Astrocyte (in vitro differentiated cells and primary cell): ENCODE results near the gene BCAS1. TPM values are rescaled to one million over a fixed set of nuclear protein-coding genes. Genes with fewer than 3 reads are reported as not detected.

ENCODE experiments used
- DNase-seq: peaks from one replicate; pipeline ENCODE4 v3.0.0-alpha.2; 2010; ENCODE audit warnings: low read depth
- FAIRE-seq: peaks from 2 replicates; lab custom pipeline; 2011; peaks lifted over from hg19 to GRCh38; lab: Jason Lieb, UNC
- H2AFZ ChIP-seq: 2 replicates; pipeline ENCODE4 v1.6.0; 2012; ENCODE audit warnings: low read depth, low read length, inconsistent platforms
- H3K27ac ChIP-seq: 2 replicates; pipeline ENCODE4 v1.5.1; 2011; ENCODE audit warnings: low read depth, low read length, inconsistent platforms
- H3K27me3 ChIP-seq: 2 replicates; pipeline ENCODE4 v1.6.0; 2011; ENCODE audit warnings: low read length, inconsistent platforms; ENCODE audit not compliant: insufficient read depth
- H3K36me3 ChIP-seq: 2 replicates; pipeline ENCODE4 v1.5.1; 2011; ENCODE audit warnings: low read length, inconsistent platforms; ENCODE audit not compliant: insufficient read depth
- H3K4me1 ChIP-seq: 2 replicates; pipeline ENCODE4 v1.5.1; 2011; ENCODE audit warnings: low read length, inconsistent platforms; ENCODE audit not compliant: insufficient read depth
- H3K4me2 ChIP-seq: 2 replicates; pipeline ENCODE4 v1.6.0; 2012; ENCODE audit warnings: low read length, inconsistent platforms
- H3K4me3 ChIP-seq: 2 replicates; pipeline ENCODE4 v1.5.1; 2011; ENCODE audit warnings: low read depth, mild to moderate bottlenecking, low read length, inconsistent platforms; ENCODE audit not compliant: insufficient read depth
- H3K79me2 ChIP-seq: 2 replicates; pipeline ENCODE4 v1.6.0; 2012; ENCODE audit warnings: mild to moderate bottlenecking, low read length, inconsistent platforms; ENCODE audit not compliant: insufficient read depth
- H3K9ac ChIP-seq: 2 replicates; pipeline ENCODE4 v1.6.0; 2012; ENCODE audit warnings: mild to moderate bottlenecking, low read length, inconsistent platforms
- H3K9me3 ChIP-seq: 2 replicates; pipeline ENCODE4 v1.5.1; 2012; ENCODE audit warnings: low read depth, mild to moderate bottlenecking, low read length, inconsistent platforms; ENCODE audit not compliant: insufficient read depth
- H4K20me1 ChIP-seq: 2 replicates; pipeline ENCODE4 v1.6.0; 2012; ENCODE audit warnings: low read length, inconsistent platforms; ENCODE audit not compliant: insufficient read depth
- H3K27ac Mint-ChIP-seq: one replicate; pipeline ENCODE4 v1.8.0; 2021; ENCODE audit warnings: mild to moderate bottlenecking, mixed read lengths; ENCODE audit not compliant: unreplicated experiment
- H3K27me3 Mint-ChIP-seq: one replicate; pipeline ENCODE4 v1.8.0; 2021; ENCODE audit warnings: low read depth, mixed read lengths; ENCODE audit not compliant: unreplicated experiment
- H3K36me3 Mint-ChIP-seq: one replicate; pipeline ENCODE4 v1.8.0; 2021; ENCODE audit warnings: low read depth, mixed read lengths; ENCODE audit not compliant: unreplicated experiment
- H3K4me1 Mint-ChIP-seq: one replicate; pipeline ENCODE4 v1.8.0; 2021; ENCODE audit warnings: low read depth, mixed read lengths; ENCODE audit not compliant: unreplicated experiment
- H3K4me3 Mint-ChIP-seq: one replicate; pipeline ENCODE4 v1.8.0; 2021; ENCODE audit warnings: mild to moderate bottlenecking, moderate library complexity, mixed read lengths; ENCODE audit not compliant: unreplicated experiment
- H3K9me3 Mint-ChIP-seq: one replicate; pipeline ENCODE4 v1.8.0; 2021; ENCODE audit warnings: mild to moderate bottlenecking, mixed read lengths; ENCODE audit not compliant: unreplicated experiment
- CTCF ChIP-seq: IDR thresholded peaks from 2 replicates; pipeline ENCODE4 v1.5.1; 2011; ENCODE audit warnings: low read depth, mild to moderate bottlenecking, inconsistent platforms, low read length, moderate library complexity; ENCODE audit not compliant: insufficient read depth
- EZH2 ChIP-seq: IDR thresholded peaks from 2 replicates; pipeline ENCODE4 v1.6.1; 2012; ENCODE audit warnings: mild to moderate bottlenecking, low read length, inconsistent platforms; ENCODE audit not compliant: insufficient read depth
- total RNA-seq: library from RNA; stranded (reverse); gene quantifications from 2 replicates; pipeline ENCODE4 v1.2.1, GENCODE V29; 2021

Gene BCAS1
- total RNA-seq, 1 donor from 2014 or later = not detected

- Mint-ChIP-seq H3K9me3 (no peaks in the 10 kb centered on the region), H3K27ac (peak overlapping the region; percentile 48), H3K36me3 (no peaks in the 10 kb centered on the region), H3K4me1 (peaks cover 12% of the 10 kb centered on the region), H3K27me3 (no peaks in the 10 kb centered on the region), H3K4me3 (no peak overlapping the region)
- Histone ChIP-seq H3K36me3 (no peaks in the 10 kb centered on the region), H3K9me3 (no peaks in the 10 kb centered on the region), H3K9ac (no peak overlapping the region), H3K27me3 (no peaks in the 10 kb centered on the region), H3K4me1 (no peaks in the 10 kb centered on the region), H3K4me3 (no peak overlapping the region), H3K79me2 (no peaks in the 10 kb centered on the region), H3K4me2 (peak overlapping the region; percentile 2), H3K27ac (no peak overlapping the region), H2AFZ (no peak overlapping the region), H4K20me1 (no peaks in the 10 kb centered on the region)
- DNase-seq (no peak), FAIRE-seq (no peak)
- TF ChIP-seq CTCF (no peak), EZH2 (no peak)
These were observed 85.3 kb downstream of the BCAS1 start for GRCh38 chr20:53985150-53985518.

- Histone ChIP-seq H3K79me2 (no peaks in the 10 kb centered on the region), H3K27ac (no peak overlapping the region), H3K4me2 (peak overlapping the region; percentile 2), H3K4me3 (no peak overlapping the region), H3K9ac (no peak overlapping the region), H3K9me3 (no peaks in the 10 kb centered on the region), H3K4me1 (no peaks in the 10 kb centered on the region), H3K27me3 (no peaks in the 10 kb centered on the region), H2AFZ (no peak overlapping the region), H4K20me1 (no peaks in the 10 kb centered on the region), H3K36me3 (no peaks in the 10 kb centered on the region)
- FAIRE-seq (no peak), DNase-seq (peak; percentile 20)
- no peaks in the 10 kb centered on the region for H3K27me3 Mint-ChIP-seq
- no peaks in the 10 kb centered on the region for H3K36me3 Mint-ChIP-seq
- H3K4me3 Mint-ChIP-seq = no peak overlapping the region
- peaks cover 12% of the 10 kb centered on the region for H3K4me1 Mint-ChIP-seq
- TF ChIP-seq CTCF = no peak
- no peak for TF ChIP-seq EZH2
- peaks cover 2% of the 10 kb centered on the region for H3K9me3 Mint-ChIP-seq
- H3K27ac Mint-ChIP-seq = peak overlapping the region; percentile 63
These were observed 85.8 kb downstream of the BCAS1 start for GRCh38 chr20:53984356-53985149.

- Mint-ChIP-seq H3K4me1 (peaks cover 12% of the 10 kb centered on the region), H3K27me3 (no peaks in the 10 kb centered on the region), H3K27ac (no peak overlapping the region), H3K9me3 (peaks cover 3% of the 10 kb centered on the region), H3K4me3 (no peak overlapping the region), H3K36me3 (no peaks in the 10 kb centered on the region)
- Histone ChIP-seq H3K9me3 (no peaks in the 10 kb centered on the region), H3K36me3 (no peaks in the 10 kb centered on the region), H3K27me3 (no peaks in the 10 kb centered on the region), H2AFZ (no peak overlapping the region), H3K27ac (no peak overlapping the region), H3K4me1 (no peaks in the 10 kb centered on the region), H4K20me1 (no peaks in the 10 kb centered on the region), H3K79me2 (no peaks in the 10 kb centered on the region), H3K4me3 (no peak overlapping the region), H3K4me2 (no peak overlapping the region), H3K9ac (no peak overlapping the region)
- no peak for FAIRE-seq
- DNase-seq = no peak
- TF ChIP-seq CTCF (no peak), EZH2 (no peak)
These were observed 87.0 kb downstream of the BCAS1 start for GRCh38 chr20:53983401-53983800.
